Testis (tissue), 2 donors: ENCODE results near the gene NELFCD.

Source experiments
- POLR2A ChIP-seq: fragments of 450-650 bp; IDR thresholded peaks from one replicate; pipeline ENCODE4 v1.6.1; 2017; ENCODE audit warnings: antibody characterized with exemption, mild to moderate bottlenecking, moderate library complexity
- TF ChIP-seq, protein P1 (sequence below), 3 experiments: fragments of 450-650 bp in 2 of 3; fragments of 200-600 bp in 1 of 3; sonication (generic) in 1 of 3; IDR thresholded peaks; one replicate each; pipeline ENCODE4 v1.5.1; 2016 to 2019; ENCODE audit warnings: antibody characterized with exemption in 3 of 3, mild to moderate bottlenecking in 2 of 3, moderate library complexity in 1 of 3

DNA sequence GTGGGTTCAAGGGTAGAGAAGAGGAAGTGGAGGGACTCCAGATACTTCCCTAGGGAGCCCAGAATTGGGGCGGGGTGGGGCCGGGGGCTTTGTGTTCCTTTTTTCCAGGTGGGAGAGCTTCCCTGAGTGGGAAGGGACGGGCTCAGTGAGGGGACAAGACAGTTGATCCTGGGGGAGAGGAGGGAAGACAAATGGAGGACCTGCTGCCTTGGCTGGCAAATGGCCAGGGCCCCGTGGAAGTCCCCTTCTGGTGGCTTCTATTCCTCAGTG, 23.4 kb downstream of the NELFCD start:
- TF ChIP-seq, protein P1, sequence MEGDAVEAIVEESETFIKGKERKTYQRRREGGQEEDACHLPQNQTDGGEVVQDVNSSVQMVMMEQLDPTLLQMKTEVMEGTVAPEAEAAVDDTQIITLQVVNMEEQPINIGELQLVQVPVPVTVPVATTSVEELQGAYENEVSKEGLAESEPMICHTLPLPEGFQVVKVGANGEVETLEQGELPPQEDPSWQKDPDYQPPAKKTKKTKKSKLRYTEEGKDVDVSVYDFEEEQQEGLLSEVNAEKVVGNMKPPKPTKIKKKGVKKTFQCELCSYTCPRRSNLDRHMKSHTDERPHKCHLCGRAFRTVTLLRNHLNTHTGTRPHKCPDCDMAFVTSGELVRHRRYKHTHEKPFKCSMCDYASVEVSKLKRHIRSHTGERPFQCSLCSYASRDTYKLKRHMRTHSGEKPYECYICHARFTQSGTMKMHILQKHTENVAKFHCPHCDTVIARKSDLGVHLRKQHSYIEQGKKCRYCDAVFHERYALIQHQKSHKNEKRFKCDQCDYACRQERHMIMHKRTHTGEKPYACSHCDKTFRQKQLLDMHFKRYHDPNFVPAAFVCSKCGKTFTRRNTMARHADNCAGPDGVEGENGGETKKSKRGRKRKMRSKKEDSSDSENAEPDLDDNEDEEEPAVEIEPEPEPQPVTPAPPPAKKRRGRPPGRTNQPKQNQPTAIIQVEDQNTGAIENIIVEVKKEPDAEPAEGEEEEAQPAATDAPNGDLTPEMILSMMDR (IDR thresholded peaks at IDR 0.05) = no peak
- TF ChIP-seq POLR2A = no peak
